ENCODE data around the gene CDH10. TPM values are rescaled to one million over a fixed set of nuclear protein-coding genes. Genes with fewer than 3 reads are reported as not detected.

Gene CDH10
- total RNA-seq, 1 donor from 2014 or later = 15.8 TPM

DNA sequence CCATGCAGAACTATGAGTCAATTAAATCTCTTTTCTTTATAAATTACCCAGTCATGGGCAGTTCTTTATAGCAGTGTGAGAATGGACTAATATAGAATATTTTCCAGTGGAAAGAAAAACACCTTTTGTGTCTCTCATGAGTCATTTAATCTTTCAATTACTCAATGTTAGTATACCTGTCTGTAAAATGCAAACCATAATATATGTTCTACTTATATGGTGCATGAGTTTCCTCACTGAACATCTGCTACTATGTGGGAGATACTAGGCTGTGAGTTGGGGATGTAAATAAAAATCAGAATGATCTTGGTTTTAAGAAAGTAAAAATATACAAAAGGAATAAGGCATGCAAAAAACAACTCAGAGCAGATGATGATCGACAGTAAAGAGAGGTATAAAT, 15.0 kb downstream of the CDH10 start:
- peak overlapping the region; percentile 31 for H3K4me3 Mint-ChIP-seq (ENCODE audit: unreplicated experiment)
- peaks cover 3% of the 10 kb centered on the region for H3K4me1 Mint-ChIP-seq (ENCODE audit: unreplicated experiment)
- peaks cover 5% of the 10 kb centered on the region for H3K36me3 Mint-ChIP-seq (ENCODE audit: low read depth, unreplicated experiment)
- H3K27me3 Mint-ChIP-seq (ENCODE audit: unreplicated experiment) = no peaks in the 10 kb centered on the region
- DNase-seq (ENCODE audit: low spot score) = no peak
- no peaks in the 10 kb centered on the region for H3K9me3 Mint-ChIP-seq (ENCODE audit: unreplicated experiment)
- no peak overlapping the region for H3K27ac Mint-ChIP-seq (ENCODE audit: unreplicated experiment)
- TF ChIP-seq, protein P1, sequence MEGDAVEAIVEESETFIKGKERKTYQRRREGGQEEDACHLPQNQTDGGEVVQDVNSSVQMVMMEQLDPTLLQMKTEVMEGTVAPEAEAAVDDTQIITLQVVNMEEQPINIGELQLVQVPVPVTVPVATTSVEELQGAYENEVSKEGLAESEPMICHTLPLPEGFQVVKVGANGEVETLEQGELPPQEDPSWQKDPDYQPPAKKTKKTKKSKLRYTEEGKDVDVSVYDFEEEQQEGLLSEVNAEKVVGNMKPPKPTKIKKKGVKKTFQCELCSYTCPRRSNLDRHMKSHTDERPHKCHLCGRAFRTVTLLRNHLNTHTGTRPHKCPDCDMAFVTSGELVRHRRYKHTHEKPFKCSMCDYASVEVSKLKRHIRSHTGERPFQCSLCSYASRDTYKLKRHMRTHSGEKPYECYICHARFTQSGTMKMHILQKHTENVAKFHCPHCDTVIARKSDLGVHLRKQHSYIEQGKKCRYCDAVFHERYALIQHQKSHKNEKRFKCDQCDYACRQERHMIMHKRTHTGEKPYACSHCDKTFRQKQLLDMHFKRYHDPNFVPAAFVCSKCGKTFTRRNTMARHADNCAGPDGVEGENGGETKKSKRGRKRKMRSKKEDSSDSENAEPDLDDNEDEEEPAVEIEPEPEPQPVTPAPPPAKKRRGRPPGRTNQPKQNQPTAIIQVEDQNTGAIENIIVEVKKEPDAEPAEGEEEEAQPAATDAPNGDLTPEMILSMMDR (IDR thresholded peaks at IDR 0.05; ENCODE audit: unreplicated experiment) = no peak

DNA sequence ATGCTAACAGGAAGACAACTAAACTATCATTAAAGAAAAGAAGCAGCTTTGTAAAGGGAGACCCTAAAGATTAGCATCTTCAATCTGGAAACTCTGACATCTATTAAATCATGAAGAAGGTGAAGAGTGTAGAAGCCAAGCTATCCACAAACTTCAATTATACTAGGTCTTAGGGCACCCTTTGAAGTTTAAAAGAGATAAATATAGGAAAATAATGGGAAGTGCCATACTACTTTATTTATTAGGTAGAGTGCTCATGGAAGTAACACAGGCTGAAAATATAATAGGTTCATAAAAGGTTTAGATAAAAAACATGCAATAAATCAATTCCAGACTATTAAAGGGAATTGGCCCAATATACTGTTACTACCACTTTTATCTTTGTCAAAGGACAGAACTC, 19.9 kb downstream of the CDH10 start:
- H3K27me3 Mint-ChIP-seq (ENCODE audit: unreplicated experiment) = peaks cover 4% of the 10 kb centered on the region
- peak overlapping the region; percentile 4 for H3K27ac Mint-ChIP-seq (ENCODE audit: unreplicated experiment)

DNA sequence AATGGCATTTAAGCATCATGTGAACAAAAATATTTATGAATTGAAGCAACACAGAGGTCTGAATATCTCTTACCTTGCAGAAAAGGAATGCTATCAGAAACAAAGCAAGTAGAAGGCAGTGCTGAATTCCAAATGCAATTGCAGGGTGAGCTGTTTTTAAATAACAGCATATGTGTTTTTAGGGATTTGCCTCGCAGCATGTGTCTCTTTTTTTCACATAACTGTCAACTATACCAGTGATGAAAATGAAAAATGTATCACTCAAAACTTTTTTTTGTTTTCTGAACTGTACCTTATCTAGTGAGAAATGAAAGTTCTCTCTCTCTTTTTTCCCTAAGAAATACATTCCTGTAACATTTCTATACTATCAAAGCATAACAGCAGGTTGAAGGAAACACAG, 21.2 kb downstream of the CDH10 start:
- Mint-ChIP-seq H3K9me3 (ENCODE audit: unreplicated experiment) (no peaks in the 10 kb centered on the region), H3K36me3 (ENCODE audit: low read depth, unreplicated experiment) (no peaks in the 10 kb centered on the region), H3K4me1 (ENCODE audit: unreplicated experiment) (peaks cover 39% of the 10 kb centered on the region), H3K4me3 (ENCODE audit: unreplicated experiment) (no peak overlapping the region), H3K27ac (ENCODE audit: unreplicated experiment) (peak overlapping the region; percentile 94), H3K27me3 (ENCODE audit: unreplicated experiment) (peaks cover 4% of the 10 kb centered on the region)
- TF ChIP-seq, protein P1 (IDR thresholded peaks at IDR 0.05; ENCODE audit: unreplicated experiment) = no peak
- DNase-seq (ENCODE audit: low spot score) = no peak

More for the DNA sequence above, 19.9 kb downstream of the CDH10 start:
- Mint-ChIP-seq H3K9me3 (ENCODE audit: unreplicated experiment) (no peaks in the 10 kb centered on the region), H3K36me3 (ENCODE audit: low read depth, unreplicated experiment) (peaks cover 4% of the 10 kb centered on the region), H3K4me3 (ENCODE audit: unreplicated experiment) (no peak overlapping the region), H3K4me1 (ENCODE audit: unreplicated experiment) (peaks cover 39% of the 10 kb centered on the region)
- TF ChIP-seq, protein P1 (IDR thresholded peaks at IDR 0.05; ENCODE audit: unreplicated experiment) = no peak
- DNase-seq (ENCODE audit: low spot score) = no peak

DNA sequence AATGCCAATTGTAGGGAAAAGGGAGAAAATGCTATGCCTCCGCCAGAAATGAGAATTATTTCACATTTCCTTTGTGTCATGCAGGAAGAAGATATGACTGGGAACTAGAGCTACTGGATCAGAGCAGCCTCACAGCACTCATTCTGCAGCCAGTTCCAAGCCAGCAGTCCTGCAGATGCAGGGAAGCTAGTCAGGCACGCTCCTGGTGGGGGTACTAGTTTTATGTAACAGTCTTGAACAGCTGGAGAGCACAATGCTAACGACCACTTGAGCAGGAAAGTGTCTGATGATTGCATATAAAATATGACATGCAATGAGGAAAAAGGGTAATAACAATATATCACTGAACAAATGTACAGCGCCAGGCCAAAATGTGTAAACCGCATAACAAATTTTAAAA, 21.7 kb downstream of the CDH10 start:
- TF ChIP-seq, protein P1 (IDR thresholded peaks at IDR 0.05; ENCODE audit: unreplicated experiment) = no peak
- Mint-ChIP-seq H3K4me3 (ENCODE audit: unreplicated experiment) (no peak overlapping the region), H3K27me3 (ENCODE audit: unreplicated experiment) (peaks cover 4% of the 10 kb centered on the region), H3K36me3 (ENCODE audit: low read depth, unreplicated experiment) (no peaks in the 10 kb centered on the region), H3K4me1 (ENCODE audit: unreplicated experiment) (peaks cover 39% of the 10 kb centered on the region), H3K27ac (ENCODE audit: unreplicated experiment) (peak overlapping the region; percentile 94), H3K9me3 (ENCODE audit: unreplicated experiment) (no peaks in the 10 kb centered on the region)
- no peak for DNase-seq (ENCODE audit: low spot score)

GRCh38 chr5:24621792-24622191, 23.0 kb downstream of the CDH10 start:
- peaks cover 39% of the 10 kb centered on the region for H3K4me1 Mint-ChIP-seq (ENCODE audit: unreplicated experiment)
- no peaks in the 10 kb centered on the region for H3K36me3 Mint-ChIP-seq (ENCODE audit: low read depth, unreplicated experiment)
- H3K27ac Mint-ChIP-seq (ENCODE audit: unreplicated experiment) = no peak overlapping the region
- TF ChIP-seq, protein P1 (IDR thresholded peaks at IDR 0.05; ENCODE audit: unreplicated experiment) = no peak
- no peak for DNase-seq (ENCODE audit: low spot score)
- no peak overlapping the region for H3K4me3 Mint-ChIP-seq (ENCODE audit: unreplicated experiment)
- H3K27me3 Mint-ChIP-seq (ENCODE audit: unreplicated experiment) = peaks cover 4% of the 10 kb centered on the region
- no peaks in the 10 kb centered on the region for H3K9me3 Mint-ChIP-seq (ENCODE audit: unreplicated experiment)
